NCI-H2227 (cell line): Measurements from ENCODE around the gene CDK18.

Experiments used
- DNase-seq: peaks from one replicate; lab custom pipeline; 2025; ENCODE audit not compliant: unreplicated experiment; lab: John Stamatoyannopoulos, UW

CDK18 gene

GRCh38 chr1:205568135-205568468, 63.6 kb downstream of the CDK18 start:
- DNase-seq: no peak

- DNase-seq: peak; percentile 36
Measured at GRCh38 chr1:205568469-205569361, 64.2 kb downstream of the CDK18 start.

- no peak for DNase-seq
Measured at GRCh38 chr1:205569411-205570172, 65.1 kb downstream of the CDK18 start.

DNA sequence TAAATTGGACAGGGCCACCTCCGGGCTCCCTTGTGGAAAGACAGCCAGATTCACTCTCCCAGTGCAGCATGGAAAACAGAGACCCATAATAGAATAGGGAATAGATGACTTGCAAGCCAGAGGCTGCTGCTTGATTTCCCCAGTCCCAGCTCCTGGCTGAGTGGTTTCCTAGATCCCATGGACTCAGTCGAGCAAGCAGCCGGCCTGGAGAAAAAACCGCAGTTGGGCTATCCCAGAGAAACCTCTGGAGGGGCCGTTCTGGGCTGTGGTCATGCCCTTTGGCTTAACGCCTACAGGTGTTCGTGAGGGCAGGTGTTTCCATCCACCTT, 65.7 kb downstream of the CDK18 start:
- no peak for DNase-seq

DNA sequence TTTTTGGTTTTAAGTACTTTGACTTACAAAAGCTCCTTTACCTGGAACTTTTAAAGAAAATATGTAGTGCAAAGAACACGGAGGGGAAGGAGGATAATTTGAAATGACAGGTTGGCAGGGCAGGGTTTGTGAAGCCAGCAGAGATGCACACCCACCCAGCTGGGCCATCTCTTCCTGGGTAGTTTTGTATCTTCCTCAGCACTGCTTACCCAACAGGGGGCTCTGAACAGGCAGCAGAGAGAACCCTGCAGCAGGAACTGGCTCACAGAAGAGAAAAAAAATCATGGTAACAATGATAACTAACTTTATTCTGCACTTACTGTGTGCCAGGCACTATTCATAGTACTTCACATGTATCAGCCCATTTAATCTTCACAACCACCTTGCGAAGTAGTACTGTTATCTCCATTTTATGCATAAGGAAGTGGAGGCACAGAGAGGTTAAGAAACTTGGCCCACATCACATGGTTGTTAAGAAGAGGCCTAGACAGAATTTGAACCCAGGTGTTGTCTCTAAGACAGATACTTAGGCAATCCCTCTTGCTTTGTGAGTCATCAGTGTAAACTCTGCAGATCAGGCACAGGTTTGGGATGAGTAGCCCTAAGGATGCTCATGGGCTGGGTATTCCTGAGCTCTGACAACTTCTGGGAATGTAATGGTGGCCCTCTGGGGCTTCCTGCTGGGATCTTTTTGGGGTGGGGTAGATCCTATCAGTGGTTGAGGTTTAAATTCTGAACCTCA, 66.5 kb downstream of the CDK18 start:
- no peak for DNase-seq

DNA sequence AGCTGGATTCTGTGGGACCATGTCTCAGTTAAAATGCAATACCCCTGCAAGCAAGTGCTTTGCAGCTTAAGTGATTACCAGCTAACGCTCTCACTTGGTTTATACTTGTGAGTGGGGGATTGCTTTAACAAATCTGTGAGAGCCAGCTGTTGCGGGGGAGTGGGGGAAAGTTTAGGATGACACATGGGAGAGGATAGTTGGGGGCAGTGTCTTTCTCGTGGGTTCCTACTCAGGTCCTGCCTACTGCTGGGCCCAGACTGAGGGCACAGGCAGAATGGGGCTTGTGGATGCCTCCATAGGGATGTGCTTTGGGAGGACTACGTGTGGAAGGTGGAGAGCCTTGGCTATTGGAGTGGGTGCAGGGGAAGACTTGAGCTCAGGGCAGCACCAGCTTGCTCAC, 67.3 kb downstream of the CDK18 start:
- no peak for DNase-seq

DNA sequence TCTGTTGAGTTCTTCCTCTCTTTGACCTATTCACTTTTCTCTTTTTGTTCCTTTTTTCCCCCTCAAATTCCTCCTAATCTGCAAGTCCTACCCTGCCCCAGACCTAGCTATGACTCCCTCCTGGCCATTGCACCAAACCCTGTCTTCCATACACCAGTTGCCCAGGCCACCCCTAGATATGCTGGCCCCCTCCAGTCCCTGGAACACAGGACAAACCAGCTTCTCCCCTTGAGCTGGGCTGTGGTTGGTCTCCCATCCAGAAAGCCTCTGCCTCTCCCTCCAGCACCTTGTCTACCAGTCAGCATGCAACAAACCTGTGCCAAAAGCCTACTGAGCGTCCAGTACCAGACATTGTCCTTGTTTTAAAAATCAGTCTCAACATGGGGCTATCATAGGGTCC, 68.0 kb downstream of the CDK18 start:
- no peak for DNase-seq

GRCh38 chr1:205575294-205575885, 70.9 kb downstream of the CDK18 start:
- no peak for DNase-seq

- no peak for DNase-seq
Measured at GRCh38 chr1:205576011-205576410, 71.5 kb downstream of the CDK18 start.

DNA sequence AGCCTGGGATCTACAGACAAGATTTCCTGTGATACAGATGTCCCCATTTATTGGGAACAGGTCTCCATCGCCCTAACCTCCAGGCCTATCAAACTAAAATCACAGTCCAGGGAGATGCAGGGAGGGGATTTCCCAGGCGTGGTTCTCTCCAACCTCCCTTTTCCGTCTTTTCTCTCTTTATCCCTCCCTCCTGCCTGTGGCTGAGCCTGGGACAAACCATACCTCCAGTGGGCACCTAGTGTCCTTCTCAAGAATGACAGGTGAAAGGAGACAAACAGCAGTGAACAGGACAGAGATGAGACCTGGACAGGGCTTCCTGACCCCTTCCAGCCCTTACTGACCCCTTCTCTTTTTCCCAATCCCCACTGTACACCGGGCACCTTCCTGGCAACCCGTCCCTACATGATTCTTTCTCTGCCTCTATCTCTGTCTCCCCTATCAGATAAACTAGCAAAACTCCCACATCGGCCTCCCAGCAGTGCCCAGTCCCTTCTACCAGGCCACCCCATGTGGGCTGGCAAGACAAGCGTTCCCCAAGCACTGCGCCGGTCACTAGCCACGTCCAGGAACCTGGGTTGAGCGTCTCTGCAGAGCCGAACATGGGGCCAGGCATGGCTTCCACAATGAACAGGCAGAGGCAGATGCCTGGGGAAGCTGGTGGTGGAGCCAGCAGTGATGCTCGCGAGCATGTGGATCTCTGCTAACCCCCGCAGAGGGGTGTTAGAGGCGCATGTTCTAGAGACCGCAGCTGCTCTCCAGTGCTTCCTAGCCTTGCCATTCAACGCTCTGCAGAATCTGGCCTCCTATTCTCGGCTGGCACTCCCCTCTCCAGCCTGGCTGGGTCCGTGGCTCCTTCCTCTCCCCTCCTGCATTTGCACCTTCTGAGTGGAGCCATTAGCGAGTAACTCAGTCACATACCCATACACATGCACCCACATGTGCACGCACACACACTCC, 72.6 kb downstream of the CDK18 start:
- no peak for DNase-seq

- no peak for DNase-seq
Measured at GRCh38 chr1:205577874-205578658, 73.6 kb downstream of the CDK18 start.

DNA sequence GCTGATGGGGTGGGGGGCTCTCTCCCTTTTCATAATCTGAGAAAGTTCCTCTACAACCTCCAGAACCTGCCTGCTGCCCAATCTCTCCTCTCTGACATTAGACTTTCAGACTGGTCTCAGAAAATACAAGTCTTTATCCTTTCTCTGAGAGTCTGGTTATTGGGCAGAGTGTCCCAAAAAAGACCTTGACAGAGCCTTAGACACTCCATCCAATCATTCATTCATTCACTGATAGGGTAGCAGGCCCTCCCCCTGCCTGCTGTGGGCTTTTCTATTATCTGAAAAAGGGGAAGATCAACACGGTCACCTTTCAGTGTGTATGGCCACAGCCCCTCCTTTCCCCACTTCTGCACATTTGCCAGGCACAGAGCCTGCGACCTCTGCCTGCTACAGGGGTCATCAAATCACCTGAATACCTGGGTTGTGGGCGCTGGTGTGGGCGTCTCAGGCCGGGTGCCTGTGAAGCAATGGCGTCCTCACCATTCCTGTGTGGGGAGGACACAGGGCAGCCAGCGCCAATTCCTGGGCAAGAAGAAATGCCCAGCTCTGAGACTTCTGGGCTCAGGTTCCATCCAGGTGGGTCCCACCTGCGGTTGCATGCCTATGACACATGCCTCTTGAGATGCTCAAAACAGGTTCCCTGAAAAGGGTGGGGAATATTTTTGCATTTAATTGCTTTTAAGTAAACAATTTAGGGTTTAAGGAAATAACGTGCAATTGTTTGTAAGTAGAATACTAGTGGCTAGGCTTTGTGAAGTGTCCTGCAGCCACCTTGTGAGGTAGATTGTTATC, 74.5 kb downstream of the CDK18 start:
- no peak for DNase-seq

DNA sequence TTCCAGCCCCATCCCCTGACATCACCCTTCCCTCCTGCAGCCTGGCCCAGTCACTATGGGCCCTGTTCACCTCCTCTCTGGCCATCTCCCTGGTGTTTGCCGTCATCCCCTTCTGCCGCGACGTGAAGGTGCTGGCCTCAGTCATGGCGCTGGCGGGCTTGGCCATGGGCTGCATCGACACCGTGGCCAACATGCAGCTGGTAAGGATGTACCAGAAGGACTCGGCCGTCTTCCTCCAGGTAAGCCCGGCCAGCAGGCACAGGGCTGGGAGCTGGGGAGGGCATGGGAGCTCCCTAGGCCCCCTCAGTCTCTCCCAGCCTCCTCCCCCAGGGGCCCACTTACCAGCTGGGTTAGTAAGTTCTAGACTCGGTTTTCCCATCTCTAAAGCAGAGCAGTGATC, 75.2 kb downstream of the CDK18 start:
- no peak for DNase-seq

- no peak for DNase-seq
Measured at GRCh38 chr1:205580140-205580922, 75.9 kb downstream of the CDK18 start.

GRCh38 chr1:205580923-205581180, 76.4 kb downstream of the CDK18 start:
- no peak for DNase-seq

GRCh38 chr1:205581321-205581980, 77.0 kb downstream of the CDK18 start:
- no peak for DNase-seq

DNA sequence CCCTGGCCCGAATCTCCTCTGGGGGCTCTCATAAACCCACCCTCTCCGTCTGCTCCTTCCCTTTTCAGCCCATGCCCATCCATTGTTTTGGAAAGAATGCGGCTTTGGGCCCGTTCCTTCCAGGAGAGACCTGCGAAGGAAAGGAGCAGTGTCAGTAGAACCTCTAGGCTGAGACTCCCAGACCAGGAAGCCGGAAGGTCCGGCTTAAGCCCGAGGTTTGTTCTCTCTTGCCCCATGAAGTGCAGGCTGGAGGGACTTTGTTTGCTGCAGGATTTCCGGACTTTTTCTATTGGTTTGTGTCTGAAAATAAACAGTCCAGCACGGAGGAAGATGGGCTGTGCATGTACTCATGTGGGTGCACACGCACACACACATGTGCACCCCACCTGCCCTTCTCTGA, 77.6 kb downstream of the CDK18 start:
- no peak for DNase-seq
